Measurements from ENCODE around the gene CDK11A.

Gene CDK11A

GRCh38 chr1:1724035-1724864 is at the start of gene CDK11A:
CDK11A (minus strand) TSS chr1:1724357; CDS start chr1:1722818, 1,539 bp downstream.
- peak; percentile 83 for FAIRE-seq
- DNase-seq (ENCODE audit: low spot score) = peak; percentile 97

- DNase-seq (ENCODE audit: low spot score) (no peak), FAIRE-seq (no peak)
Observed at GRCh38 chr1:1773874-1774273, 49.7 kb upstream of the CDK11A start.

GRCh38 chr1:1771096-1771495 is 46.9 kb upstream of the CDK11A start:
- FAIRE-seq (no peak), DNase-seq (ENCODE audit: low spot score) (no peak)

GRCh38 chr1:1770102-1770501 is 45.9 kb upstream of the CDK11A start:
- DNase-seq (ENCODE audit: low spot score) (no peak), FAIRE-seq (no peak)

- FAIRE-seq (no peak), DNase-seq (ENCODE audit: low spot score) (no peak)
Observed at GRCh38 chr1:1768249-1768992, 44.3 kb upstream of the CDK11A start.

GRCh38 chr1:1764876-1765470 is 40.8 kb upstream of the CDK11A start:
- FAIRE-seq (no peak), DNase-seq (ENCODE audit: low spot score) (no peak)

- FAIRE-seq (no peak), DNase-seq (ENCODE audit: low spot score) (no peak)
Observed at GRCh38 chr1:1763657-1764621, 39.8 kb upstream of the CDK11A start.

- no peak for DNase-seq (ENCODE audit: low spot score)
- no peak for FAIRE-seq
Observed at GRCh38 chr1:1761504-1762376, 37.6 kb upstream of the CDK11A start.

- no peak for FAIRE-seq
- no peak for DNase-seq (ENCODE audit: low spot score)
Observed at GRCh38 chr1:1760715-1761114, 36.6 kb upstream of the CDK11A start.

GRCh38 chr1:1760345-1760650 is 36.1 kb upstream of the CDK11A start:
- DNase-seq (ENCODE audit: low spot score) = no peak
- FAIRE-seq = no peak

- FAIRE-seq = no peak
- DNase-seq (ENCODE audit: low spot score) = no peak
Observed at GRCh38 chr1:1759456-1760344, 35.5 kb upstream of the CDK11A start.

GRCh38 chr1:1758692-1759455 is 34.7 kb upstream of the CDK11A start:
- FAIRE-seq (peak; percentile 33), DNase-seq (ENCODE audit: low spot score) (peak; percentile 50)

- FAIRE-seq = no peak
- no peak for DNase-seq (ENCODE audit: low spot score)
Observed at GRCh38 chr1:1758059-1758621, 34.0 kb upstream of the CDK11A start.

- FAIRE-seq (no peak), DNase-seq (ENCODE audit: low spot score) (no peak)
Observed at GRCh38 chr1:1757422-1758058, 33.4 kb upstream of the CDK11A start.

GRCh38 chr1:1756661-1757421 is 32.7 kb upstream of the CDK11A start:
- no peak for FAIRE-seq

GRCh38 chr1:1755852-1756251 is 31.7 kb upstream of the CDK11A start:
- FAIRE-seq (no peak), DNase-seq (ENCODE audit: low spot score) (no peak)

More at GRCh38 chr1:1756661-1757421, 32.7 kb upstream of the CDK11A start:
- no peak for DNase-seq (ENCODE audit: low spot score)

GRCh38 chr1:1755426-1755825 is 31.3 kb upstream of the CDK11A start:
- DNase-seq (ENCODE audit: low spot score) (no peak), FAIRE-seq (no peak)

All from RCC 7860 (cell line).